GDM1 (cell line): ENCODE results near the gene PSMA8.
"Not testable (repeated sequence)": the region's sequence is repeated elsewhere in the genome, so short reads cannot be mapped to it uniquely, and the experiment has no call there.

Experiments used
- DNase-seq: peaks from one replicate; lab custom pipeline; 2025; lab: John Stamatoyannopoulos, UW

The PSMA8 gene

DNA sequence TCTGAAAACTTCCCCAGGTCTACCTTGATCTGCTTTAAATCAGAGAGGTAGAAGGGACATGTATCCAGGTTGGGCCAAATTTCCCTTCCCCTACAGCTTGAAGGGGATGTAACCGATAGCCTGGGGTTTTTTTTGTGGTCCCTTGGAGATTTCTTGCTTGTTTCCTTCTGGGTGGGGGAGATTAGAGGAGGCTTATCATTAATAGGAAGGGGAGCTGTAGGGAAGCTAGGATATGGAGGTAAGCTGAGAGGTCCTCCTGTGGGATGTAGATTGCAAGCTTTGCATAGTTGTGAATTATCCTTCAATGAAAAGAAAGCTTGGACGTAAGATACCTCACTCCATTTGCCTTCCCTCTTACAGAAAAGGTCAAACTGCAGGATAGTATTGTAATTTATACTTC lies 103.7 kb downstream of the PSMA8 start:
- DNase-seq: not testable (repeated sequence)

DNA sequence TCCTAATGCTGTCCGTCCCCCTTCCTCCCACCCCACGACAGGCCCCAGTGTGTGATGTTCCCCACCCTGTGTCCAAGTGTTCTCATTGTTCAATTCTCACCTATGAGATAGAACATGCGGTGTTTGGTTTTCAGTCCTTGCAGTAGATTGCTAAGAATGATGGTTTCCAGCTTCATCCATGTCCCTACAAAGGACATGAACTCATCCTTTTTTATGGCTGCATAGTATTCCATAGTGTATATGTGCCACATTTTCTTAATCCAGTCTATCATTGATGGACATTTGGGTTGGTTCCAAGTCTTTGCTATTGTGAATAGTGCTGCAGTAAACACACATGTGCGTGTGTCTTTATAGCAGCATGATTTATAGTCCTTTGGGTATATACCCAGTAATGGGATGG lies 105.0 kb downstream of the PSMA8 start:
- DNase-seq: not testable (repeated sequence)

DNA sequence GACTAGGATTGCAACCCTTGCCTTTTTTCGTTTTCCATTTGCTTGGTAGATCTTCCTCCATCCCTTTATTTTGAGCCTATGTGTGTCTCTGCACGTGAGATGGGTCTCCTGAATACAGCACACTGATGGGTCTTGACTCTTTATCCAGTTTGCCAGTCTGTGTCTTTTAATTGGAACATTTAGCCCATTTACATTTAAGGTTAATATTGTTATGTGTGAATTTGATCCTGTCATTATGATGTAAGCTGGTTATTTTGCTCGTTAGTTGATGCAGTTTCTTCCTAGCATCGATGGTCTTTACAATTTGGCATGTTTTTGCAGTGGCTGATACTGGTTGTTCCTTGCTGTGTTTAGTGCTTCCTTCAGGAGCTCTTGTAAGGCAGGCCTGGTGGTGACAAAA lies 108.7 kb downstream of the PSMA8 start:
- not testable (repeated sequence) for DNase-seq
